Urothelium cell line (cell line): ENCODE data around the gene UBE3D.
"Not testable (repeated sequence)": the region's sequence is repeated elsewhere in the genome, so short reads cannot be mapped to it uniquely, and the experiment has no call there.

Experiments
- DNase-seq: peaks from one replicate; pipeline ENCODE4 v3.0.0; 2011; ENCODE audit warnings: low spot score, mixed read lengths
- FAIRE-seq: peaks from 2 replicates; lab custom pipeline; 2011; peaks lifted over from hg19 to GRCh38; lab: Jason Lieb, UNC

The UBE3D gene

DNA sequence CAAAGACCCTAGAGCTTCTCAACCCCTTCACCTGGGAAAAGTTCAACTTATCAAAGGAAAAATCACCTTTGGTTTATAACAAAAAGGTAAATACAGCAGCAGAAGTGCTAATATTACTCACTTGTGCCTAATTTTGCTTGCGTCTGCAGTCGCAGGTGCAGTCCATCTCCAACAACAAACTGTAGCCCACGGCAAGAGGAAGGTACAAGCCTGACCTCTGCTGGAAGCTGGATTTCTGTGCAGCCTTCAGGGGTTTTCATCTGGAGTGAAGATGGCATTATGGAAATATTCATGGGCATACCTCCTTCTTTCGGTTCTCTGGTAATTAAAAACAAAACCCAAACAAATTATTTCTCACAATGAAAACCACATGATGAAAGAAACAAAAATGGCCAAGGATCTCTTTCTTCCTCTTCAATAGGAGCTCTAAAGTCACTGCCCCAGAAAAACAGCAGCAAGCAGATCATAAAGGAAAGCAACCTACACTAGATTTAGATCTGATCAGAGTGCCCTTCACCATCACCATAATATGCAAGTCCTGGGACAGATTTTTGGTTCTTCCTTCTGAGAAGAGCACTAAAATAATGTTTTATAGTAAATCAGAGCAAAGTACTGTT, 7.8 kb downstream of the UBE3D start:
- no peak for FAIRE-seq
- peak; percentile 27 for DNase-seq

DNA sequence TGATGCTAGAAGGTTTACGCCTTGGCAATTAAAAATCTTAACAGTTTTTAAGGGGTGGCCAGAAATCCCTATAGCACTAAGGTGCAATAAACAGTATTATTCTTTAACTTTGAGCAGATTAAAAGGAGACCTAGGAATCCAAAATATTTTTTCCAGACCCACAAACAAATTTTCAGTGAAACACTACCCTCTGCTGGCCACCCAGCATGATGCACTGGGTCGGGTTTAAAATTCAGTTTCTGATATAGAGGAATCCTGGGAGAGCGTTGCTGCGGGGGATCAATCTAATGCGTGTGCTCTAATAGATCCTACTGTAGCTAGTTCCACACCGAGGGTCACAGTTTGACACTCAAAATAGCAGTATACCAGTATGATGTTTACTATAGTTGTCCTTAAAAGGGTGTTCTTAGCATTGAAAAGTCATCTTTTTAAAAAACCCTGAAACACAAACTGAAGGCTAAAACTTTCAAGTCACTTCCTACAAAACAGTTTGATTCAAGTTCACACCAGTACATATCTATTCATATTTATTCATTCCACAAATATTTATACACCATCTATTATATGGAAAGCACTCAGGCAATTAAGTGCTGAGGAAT, 10.2 kb downstream of the UBE3D start:
- DNase-seq, result peak; percentile 40

DNA sequence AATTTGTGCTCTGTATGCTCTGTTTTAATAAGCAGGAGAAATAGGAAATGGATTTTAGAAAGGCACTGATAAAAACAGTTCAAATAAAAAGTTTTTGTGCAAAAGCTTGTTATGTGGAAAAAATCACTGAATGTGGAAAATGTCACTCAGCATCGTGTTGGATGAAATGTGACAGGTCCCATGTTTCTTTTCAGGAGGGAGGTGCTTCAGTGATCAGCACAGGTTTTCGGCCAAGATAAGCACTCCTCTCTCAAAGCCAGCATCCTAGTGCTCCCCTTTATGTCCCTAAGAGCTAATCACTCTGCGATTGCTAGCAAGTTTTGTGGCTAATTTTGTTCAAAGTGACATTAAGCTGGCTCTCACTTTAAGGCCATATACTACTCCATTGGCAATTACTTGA, 12.0 kb downstream of the UBE3D start:
- DNase-seq, result no peak
- no peak for FAIRE-seq

More for the DNA sequence above, 10.2 kb downstream of the UBE3D start:
- FAIRE-seq, result no peak

DNA sequence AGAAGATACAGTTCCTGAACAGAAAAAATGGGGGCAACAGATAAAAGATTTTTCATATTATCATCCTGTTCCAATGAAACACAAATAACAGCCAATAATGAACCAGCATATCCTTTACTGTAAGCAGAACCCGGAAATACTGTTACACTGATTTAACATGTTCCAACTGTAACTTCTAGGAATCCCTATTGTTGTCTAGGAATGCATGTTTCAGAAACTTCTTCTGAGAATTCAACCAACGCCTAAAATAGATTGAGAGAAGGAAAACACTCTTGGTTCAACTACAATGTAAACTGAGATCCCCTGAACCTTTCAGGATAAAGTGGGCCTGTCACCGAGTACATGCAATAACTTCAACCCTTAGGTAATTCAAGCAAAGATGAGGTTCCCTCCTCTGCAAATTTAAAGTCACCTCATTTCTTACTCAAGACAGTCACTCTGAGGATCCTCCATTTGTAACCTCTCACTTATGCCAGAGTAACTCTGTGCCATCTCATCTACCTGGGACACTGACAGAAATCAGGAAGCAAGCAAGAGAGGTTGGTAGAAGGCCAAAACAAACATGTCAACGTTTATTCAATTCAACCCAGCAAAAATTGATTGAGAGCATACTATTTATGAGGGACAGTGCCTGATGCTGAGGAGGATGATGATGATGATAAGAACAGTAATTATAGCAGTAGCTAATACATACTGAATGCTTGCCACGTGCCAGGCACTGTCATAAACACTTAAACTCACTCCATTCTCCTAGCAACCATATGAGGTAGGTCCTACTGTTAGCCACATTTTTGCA, 14.1 kb downstream of the UBE3D start:
- no peak for DNase-seq
- no peak for FAIRE-seq

DNA sequence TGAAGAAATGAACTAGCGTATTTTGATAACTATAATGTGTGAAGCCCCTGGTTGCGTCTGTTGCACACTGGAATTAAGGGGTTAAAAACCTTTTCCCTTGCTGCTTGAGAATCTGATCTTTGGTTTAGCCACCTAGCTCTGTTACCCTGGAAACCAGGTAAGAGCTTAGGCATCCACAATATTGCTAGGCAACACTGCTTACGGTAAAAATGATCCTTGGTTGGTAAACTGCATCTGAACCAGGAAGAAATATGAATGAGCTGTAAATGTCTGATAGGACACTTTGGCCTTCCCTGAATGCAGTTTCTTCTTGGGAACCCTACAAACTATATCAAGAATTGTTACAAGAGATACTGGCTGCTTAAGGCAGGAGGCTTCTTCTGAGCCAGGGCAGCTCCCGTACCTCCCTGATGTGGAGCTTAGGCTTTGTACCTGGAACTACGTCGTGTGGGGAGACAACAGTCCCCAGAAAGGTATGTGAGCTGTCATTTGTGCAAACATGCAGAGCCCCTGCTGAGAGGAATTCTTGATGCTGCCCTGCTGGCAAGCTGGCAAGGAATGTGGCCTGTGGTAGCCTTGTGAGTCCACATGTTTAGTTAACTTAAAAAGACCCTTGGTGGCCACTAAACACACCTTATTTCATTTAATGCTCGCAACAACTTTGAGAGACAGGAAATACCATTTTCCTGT, 18.4 kb downstream of the UBE3D start:
- FAIRE-seq, result no peak

DNA sequence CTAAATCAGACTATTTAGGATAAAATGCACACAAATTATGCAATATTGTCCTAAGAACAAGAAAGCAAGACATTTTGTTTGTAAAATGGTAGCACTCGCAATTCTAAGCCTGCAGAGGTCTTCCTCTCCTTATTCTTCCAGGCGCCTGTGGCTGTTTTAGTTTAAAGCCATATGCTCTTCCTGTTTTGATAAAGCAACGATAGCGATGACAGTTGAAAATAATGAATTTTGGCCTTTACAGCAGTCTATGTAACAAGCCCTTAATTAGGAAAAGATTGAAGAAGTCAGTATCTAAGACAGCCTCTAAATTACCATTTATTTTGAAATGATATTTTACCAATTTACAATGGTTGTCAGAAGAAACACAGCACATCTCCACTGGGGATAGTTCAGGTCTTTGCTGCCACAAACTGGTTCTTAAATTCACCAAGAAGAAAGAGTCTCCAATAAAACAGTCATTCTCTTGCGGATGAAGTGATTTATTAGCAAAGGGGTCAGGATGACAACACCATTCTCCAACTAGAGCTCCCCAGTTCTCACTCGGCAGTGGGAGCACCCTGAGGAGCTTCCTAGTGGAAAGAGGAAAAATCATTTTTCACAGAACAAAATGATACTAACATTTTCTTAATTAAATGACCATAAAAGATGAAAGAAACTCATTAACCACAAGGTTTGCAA, 21.4 kb downstream of the UBE3D start:
- FAIRE-seq (no peak), DNase-seq (no peak)

More for the DNA sequence above, 18.4 kb downstream of the UBE3D start:
- no peak for DNase-seq

DNA sequence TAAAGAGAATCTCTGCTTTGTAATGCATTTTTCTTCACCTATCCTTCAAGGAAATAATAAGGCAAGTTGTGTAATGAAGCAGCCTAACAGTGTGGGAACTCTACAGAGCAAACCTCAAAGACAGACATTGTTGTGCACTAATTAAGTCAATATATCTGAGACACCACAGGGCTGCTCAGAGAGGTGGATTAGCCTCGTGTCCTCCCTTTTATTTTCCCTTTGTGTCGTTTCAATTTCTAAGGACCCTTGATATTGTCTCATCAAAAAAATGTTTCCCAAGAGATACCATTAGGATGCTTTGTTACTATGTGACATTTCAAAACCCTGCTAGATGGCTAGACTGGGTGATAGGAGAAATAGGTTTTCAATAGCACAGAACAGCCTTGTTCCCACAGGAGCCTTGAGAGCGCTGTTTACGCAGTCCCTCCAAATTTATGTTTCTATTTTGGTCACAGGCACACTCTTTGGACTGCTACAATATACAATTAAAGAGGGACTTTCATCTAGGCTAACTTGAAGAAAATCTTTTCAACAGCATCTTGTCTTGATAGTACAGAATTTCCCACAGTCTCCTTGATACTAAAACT, 23.1 kb downstream of the UBE3D start:
- no peak for DNase-seq
- no peak for FAIRE-seq

DNA sequence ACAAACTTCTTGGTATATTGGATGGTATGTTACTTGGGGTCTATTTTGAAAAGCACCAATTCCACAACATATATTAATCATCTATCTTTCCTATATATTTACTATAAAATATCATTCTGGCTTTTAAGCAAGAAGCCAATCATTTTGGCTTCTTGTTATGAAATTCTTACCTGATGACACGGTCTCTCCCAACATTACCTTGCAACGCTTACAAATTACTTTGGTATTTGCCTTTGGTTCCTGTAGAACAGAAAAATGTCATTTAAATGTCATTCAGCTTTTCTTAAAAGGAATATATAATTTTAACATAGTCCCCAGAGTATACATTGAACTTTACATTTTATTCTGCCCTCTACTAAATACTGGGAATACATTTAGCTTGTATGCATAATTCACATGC, 27.4 kb downstream of the UBE3D start:
- FAIRE-seq (no peak), DNase-seq (no peak)

DNA sequence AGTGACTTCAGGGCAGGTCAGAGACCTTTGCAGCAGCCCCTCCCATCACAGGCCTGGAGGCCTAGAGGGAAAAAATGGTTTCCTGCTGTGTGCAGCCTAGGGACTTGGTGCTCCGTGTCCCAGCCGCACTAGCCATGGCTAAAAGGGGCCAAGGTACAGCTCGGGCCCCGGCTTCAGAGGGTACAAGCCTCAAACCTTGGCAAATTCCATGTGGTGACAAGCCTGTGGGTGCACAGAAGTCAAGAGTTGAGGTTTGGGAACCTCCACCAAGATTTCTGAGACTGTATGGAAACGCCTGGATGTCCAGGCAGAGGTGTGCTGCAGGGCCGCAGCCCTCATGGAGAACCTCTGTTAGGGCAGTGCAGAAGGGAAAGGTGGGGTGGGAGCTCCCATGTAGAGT, 34.0 kb downstream of the UBE3D start:
- DNase-seq (no peak), FAIRE-seq (no peak)

DNA sequence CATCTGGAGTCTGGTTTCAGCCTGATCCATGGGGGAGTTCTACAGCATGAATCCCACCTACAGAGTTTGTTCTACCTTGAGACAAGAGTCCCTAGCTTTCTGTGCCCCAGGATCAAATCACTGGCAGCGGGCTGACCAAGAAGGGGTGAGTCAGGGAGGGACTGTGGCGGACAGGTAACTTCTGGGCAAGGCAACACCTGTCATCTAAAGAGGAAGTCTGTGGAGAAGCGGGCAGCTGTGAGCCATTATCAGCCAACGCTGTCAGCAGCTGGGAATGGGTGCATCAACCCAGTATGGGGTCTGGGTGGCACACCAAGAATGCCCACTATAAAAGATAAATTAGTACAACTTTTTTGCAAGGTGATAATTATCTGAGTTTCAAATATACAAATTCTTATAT, 45.9 kb downstream of the UBE3D start:
- FAIRE-seq, result no peak

DNA sequence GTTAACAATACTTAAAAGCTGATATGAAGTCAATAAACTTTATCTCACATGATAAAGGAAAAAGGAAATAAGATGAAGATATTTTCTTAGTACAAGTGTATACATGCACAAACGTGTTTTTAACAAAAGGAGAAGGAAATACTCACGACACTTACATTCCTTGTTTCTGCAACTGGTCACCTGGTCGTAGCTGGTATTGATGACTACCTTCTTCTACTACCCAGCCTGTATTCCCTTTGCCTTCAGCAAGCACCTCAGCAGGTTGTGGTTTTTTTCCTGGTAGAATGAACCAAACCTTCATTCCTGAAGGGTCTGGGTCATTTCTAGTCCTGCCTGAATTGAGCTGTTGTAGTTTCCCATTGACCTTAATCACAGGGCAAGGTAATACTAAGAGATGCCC, 54.5 kb downstream of the UBE3D start:
- FAIRE-seq, DNase-seq: not testable (repeated sequence)

More for the DNA sequence above, 45.9 kb downstream of the UBE3D start:
- no peak for DNase-seq

DNA sequence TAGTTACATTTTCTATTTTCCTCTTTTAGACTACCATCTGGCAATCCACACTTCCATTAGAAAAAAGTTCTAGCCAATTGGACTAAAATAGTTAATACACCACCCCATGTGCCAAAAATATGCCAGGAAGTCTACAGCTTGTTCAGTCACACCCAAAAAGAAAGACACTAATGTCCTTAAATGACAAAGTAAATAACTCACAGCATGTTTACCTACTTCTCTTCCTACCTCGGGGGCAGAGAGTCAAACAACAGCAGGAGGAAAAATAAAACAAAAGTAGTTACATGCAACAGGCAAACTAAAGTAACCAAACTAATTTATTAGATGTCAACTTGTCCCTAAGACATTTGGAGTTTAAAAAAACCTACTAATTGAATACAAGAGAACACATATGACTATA, 57.0 kb downstream of the UBE3D start:
- no peak for FAIRE-seq

DNA sequence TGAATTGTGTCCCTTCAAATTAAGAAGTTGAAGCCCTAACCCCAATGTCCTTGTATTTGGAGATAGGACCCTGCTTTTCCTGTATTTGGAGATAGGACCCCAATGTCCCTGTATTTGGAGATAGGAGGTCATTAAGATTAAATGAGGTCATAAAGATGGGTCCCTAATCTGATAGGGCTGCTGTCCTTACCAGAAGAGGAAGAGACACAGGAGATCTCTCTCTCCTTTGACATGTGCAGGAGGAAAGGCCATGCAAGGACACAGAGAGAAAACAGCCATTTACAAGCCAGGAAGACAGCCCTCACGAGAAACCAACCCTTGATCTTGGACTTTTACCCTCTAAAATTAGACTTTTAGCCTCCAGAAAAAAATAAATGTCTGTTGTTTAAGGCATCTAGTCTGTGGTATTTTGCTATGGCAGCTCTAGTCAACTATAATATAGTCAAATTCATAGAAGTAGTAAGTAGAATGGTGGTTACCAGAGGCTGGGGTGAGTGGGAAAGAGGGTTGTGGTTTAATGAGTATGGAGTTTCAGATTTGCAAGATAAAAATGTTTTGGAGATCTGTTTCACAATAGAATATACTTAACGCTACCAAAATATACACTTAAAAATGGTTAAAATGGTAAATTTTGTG, 59.3 kb downstream of the UBE3D start:
- DNase-seq (no peak), FAIRE-seq (no peak)

More for the DNA sequence above, 57.0 kb downstream of the UBE3D start:
- DNase-seq, result no peak

DNA sequence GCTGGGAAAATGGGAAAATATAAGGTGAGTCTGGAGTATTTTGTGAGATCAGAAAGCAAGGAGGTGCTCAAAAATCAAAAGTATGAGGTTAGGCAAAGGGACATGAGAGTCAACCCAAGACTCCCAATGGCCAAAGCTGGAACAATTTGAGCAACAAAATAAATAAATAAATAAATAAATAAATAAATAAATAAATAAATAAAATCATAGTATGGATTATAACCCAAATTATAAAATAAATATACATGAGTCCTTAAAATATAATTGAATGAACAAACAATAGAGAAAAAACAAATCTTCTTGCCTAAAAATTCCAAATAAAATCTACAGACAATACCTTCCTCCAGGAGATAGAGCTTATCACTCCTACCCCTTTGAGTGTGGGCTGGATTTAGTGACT, 69.5 kb downstream of the UBE3D start:
- FAIRE-seq, result no peak
- no peak for DNase-seq

DNA sequence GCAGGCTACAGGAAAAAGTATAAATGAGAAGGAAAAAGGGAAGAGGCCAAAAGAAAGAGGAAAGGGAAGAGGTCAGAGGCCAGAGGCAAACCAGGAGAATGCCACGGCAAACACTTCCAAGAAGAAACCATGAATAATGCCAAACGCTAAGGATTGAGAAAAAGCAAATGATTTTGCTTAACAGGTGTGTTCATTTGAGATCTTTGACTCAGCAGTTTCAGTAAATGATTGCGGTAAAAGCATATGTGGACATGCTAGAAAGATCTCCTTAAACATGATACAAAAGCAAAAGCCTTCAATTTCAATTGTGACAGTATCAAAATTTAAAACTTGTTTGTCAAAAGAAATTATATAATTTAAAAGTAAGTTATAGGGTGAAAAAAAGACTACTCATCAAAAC, 70.6 kb downstream of the UBE3D start:
- DNase-seq (no peak), FAIRE-seq (no peak)

DNA sequence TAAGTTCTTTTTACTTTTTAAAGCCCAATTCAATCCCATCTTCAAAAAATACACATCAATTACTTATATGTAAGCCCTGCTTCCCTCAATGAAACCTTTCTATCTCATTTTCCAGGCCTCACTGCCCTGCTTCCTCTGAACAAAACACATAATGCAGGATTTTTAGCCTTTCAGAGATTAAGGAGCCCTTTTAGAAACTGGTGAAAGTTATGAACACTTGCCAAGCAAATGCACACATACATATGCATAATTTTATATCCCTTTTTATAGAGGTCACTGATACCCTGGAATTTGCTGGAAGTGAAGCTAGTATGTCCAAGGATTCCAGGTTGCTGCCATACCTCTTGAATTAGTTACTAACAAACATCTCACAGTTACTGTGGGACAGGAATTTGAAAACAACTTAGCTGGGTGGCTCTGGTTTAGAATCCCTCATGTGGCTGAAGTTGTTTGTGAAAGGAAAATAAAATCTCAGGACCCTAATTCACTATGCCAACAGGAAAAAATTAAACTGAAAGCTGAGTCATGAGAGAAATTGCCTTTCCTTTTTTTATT, 75.8 kb downstream of the UBE3D start:
- DNase-seq, result no peak
- no peak for FAIRE-seq

DNA sequence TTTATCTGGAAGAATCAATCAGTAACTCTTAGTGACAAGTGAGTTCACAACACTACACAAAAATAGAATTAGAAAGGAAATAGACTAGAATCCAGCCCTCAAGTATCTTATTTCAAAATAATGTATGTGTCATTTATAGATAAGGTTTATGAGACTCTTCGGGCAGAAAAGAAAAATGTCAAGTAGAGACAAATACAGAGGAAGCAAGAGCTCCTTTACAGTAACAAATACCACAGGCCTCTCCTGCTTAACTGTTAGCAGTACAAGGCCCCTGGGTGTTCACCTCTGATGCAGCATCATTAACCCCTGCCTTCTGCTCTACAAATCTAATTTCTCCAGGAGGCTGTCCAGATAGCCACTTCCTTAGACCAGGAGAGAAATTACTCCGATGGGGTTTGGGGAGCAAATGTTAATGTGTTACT, 76.7 kb downstream of the UBE3D start:
- no peak for FAIRE-seq
- DNase-seq, result no peak

DNA sequence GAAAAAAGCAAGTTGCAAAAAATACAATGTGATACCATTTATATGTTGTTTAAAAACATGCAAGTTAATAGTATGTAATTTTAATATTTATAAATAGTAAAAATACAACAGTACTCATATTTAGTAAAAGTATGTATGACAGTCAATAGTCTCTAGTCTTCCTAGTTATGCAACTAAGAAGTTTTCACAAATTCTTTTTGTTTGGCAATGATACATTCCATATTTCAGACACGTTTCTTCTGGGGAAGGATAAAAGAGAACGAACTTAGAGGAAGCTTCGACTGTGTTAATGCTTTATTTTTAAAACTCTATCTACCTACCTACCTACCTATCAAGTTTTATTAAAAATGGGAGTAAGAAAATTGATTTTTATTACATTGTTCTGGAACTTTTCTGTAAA, 77.7 kb downstream of the UBE3D start:
- no peak for FAIRE-seq
- no peak for DNase-seq

DNA sequence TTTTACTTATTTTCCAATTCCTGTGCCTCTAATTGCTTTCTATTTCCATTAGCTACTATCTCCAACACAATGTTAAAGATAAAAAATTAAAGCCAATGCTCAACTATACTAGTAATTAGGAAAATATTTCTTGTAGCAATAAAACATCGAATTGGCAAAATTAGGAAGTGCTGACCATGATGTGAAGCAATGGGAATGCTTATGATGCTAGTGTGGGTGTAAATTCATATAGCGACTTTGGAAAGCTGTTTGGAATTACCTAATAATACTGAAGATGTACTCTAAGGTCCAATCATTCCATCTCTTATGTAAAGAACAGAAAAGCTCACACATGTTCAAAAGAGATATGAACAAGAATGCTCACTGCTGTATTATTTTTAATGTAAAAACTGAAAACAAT, 78.2 kb downstream of the UBE3D start:
- no peak for DNase-seq
- no peak for FAIRE-seq

DNA sequence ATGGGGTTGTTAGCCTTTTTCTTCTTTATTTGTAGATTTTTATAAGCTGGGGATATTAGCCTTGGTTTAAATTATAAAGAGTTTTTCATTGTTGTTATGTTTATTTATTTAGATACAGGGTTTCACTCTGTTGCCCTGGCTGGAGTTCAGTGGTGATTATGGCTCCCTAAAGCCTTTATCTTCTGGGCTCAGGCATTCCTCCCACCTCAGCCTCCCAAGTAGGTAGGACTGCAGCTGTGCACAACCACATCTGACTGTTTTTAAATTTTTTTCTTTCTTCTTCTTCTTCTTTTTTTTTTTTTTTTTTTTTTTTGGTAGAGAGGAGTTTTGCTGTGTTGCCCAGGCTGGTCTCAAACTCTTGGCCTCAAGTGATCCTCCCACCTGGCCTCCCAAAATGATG, 80.9 kb downstream of the UBE3D start:
- no peak for FAIRE-seq
- DNase-seq, result no peak
